ENCODE results near the gene MEGF11.

Gene MEGF11

GRCh38 chr15:66237513-66238235 lies 15.9 kb downstream of the MEGF11 start:
- no peak for DNase-seq

- DNase-seq, result no peak
These were observed 16.7 kb downstream of the MEGF11 start for GRCh38 chr15:66236806-66237375.

GRCh38 chr15:66235866-66236265 lies 17.7 kb downstream of the MEGF11 start:
- DNase-seq, result no peak

- DNase-seq, result no peak
These were observed 18.8 kb downstream of the MEGF11 start for GRCh38 chr15:66234798-66235197.

- no peak for DNase-seq
These were observed 19.8 kb downstream of the MEGF11 start for GRCh38 chr15:66233487-66234415.

- no peak for DNase-seq
These were observed 21.3 kb downstream of the MEGF11 start for GRCh38 chr15:66232267-66232625.

- no peak for DNase-seq
These were observed 21.9 kb downstream of the MEGF11 start for GRCh38 chr15:66231394-66232266.

GRCh38 chr15:66229790-66230465 lies 23.6 kb downstream of the MEGF11 start:
- DNase-seq, result no peak

- DNase-seq, result no peak
These were observed 24.5 kb downstream of the MEGF11 start for GRCh38 chr15:66228807-66229735.

- no peak for DNase-seq
These were observed 26.8 kb downstream of the MEGF11 start for GRCh38 chr15:66226736-66227135.

- DNase-seq, result no peak
These were observed 27.8 kb downstream of the MEGF11 start for GRCh38 chr15:66225656-66226274.

- DNase-seq, result no peak
These were observed 28.6 kb downstream of the MEGF11 start for GRCh38 chr15:66224946-66225345.

- DNase-seq, result no peak
These were observed 31.0 kb downstream of the MEGF11 start for GRCh38 chr15:66222273-66223198.

GRCh38 chr15:66221126-66221525 lies 32.4 kb downstream of the MEGF11 start:
- DNase-seq, result no peak

- DNase-seq, result no peak
These were observed 32.9 kb downstream of the MEGF11 start for GRCh38 chr15:66220601-66221000.

- DNase-seq, result peak; percentile 63
These were observed 34.2 kb downstream of the MEGF11 start for GRCh38 chr15:66219339-66219738.

- DNase-seq, result no peak
These were observed 36.7 kb downstream of the MEGF11 start for GRCh38 chr15:66216806-66217205.

GRCh38 chr15:66215811-66216210 lies 37.7 kb downstream of the MEGF11 start:
- no peak for DNase-seq

GRCh38 chr15:66214246-66214645 lies 39.3 kb downstream of the MEGF11 start:
- DNase-seq, result no peak

- DNase-seq, result no peak
These were observed 41.0 kb downstream of the MEGF11 start for GRCh38 chr15:66212563-66212921.
